ENCODE data around the gene RETREG2.

DNA sequence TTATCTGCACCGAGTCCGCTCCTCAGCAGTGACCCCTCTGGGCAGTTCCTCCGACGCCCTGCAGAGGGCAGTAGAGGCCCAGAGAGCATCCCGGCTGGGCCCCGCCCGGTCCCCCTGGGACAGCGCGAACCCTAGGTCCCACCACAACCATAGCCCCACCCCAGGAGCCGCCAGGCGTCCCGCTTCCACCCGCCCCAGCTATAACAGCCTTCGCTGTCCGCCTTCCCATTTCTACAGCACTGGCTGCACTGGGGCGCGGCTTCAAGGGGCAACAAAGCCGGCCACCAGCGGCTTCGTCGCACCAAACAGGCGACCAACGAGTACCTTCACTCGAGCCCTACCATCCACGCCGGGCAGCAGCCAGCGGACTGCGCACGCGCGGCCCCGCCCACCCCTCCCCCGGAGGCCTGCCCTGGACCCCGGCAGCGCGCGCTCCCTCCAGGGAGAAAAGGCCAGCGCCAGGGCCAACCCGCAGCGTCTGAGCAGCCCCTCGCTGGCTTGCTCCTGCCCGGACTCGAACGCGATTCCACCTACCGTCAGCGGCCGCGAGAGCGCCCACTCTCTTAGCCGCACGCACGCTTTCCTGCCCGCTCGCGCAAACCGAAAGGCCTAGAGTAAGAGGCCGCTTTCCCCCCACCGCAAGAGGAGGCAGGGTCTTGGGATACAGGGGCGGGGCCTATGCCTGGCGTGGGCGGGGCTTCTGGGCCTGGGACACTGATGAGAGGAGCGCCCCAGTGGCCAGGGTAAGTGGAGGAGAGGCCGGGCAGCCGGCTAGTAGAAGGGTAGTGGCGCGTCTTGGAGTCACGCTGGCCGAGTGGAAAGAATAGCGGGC, 17.7 kb upstream of the RETREG2 start, which contains the start of gene NHEJ1:
- TF ChIP-seq EP300 (IDR thresholded peaks at IDR 0.05; ENCODE audit: borderline replicate concordance), result no peak
- TF ChIP-seq CREB1 (IDR thresholded peaks at IDR 0.05; ENCODE audit: low read depth), result no peak
- TF ChIP-seq CEBPB (IDR thresholded peaks at IDR 0.05), result no peak
- TF ChIP-seq, protein P1, sequence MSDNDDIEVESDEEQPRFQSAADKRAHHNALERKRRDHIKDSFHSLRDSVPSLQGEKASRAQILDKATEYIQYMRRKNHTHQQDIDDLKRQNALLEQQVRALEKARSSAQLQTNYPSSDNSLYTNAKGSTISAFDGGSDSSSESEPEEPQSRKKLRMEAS (IDR thresholded peaks at IDR 0.05), result peak; percentile 83
- TF ChIP-seq EGR1 (IDR thresholded peaks at IDR 0.05), result no peak; the same call in 1 of the 2 replicates
- peak; percentile 84 for TF ChIP-seq RAD21 (IDR thresholded peaks at IDR 0.05; ENCODE audit: low read depth)
- TF ChIP-seq ZBTB7A (IDR thresholded peaks at IDR 0.05; ENCODE audit: low read depth), result no peak
- no peak for TF ChIP-seq YY1 (IDR thresholded peaks at IDR 0.05; ENCODE audit: low read depth)
- TF ChIP-seq NFIC (IDR thresholded peaks at IDR 0.05), result no peak
